Spinal cord (tissue), 10 donors: Measurements from ENCODE around the gene C3AR1. TPM values are rescaled to one million over a fixed set of nuclear protein-coding genes. Genes with fewer than 3 reads are reported as not detected.
"Not testable (repeated sequence)": the region's sequence is repeated elsewhere in the genome, so short reads cannot be mapped to it uniquely, and the experiment has no call there.

Experiments used
- DNase-seq, 6 donors: peaks; one replicate each; pipeline versions ENCODE4 v3.0.0 to v3.0.0-alpha.2; 2013 to 2015; ENCODE audit warnings: low spot score in 6 of 6, low read depth in 4 of 6
- H3K27ac ChIP-seq: one replicate; pipeline ENCODE4 v1.5.1; 2013; ENCODE audit warnings: low read depth, low read length, control low read depth
- H3K27me3 ChIP-seq: one replicate; pipeline ENCODE4 v1.6.1; 2013; ENCODE audit warnings: low read length; ENCODE audit not compliant: control insufficient read depth, insufficient read depth
- H3K36me3 ChIP-seq: one replicate; pipeline ENCODE4 v1.6.1; 2013; ENCODE audit warnings: low read length; ENCODE audit not compliant: control insufficient read depth, insufficient read depth
- H3K4me1 ChIP-seq: one replicate; pipeline ENCODE4 v1.6.1; 2013; ENCODE audit warnings: low read length; ENCODE audit not compliant: control insufficient read depth, insufficient read depth
- H3K4me3 ChIP-seq: one replicate; pipeline ENCODE4 v1.5.1; 2013; ENCODE audit warnings: low read depth, low read length, control low read depth
- H3K9me3 ChIP-seq: one replicate; pipeline ENCODE4 v1.6.1; 2013; ENCODE audit warnings: low read length; ENCODE audit not compliant: control insufficient read depth, insufficient read depth
- WGBS: methylation state at CpG from one replicate; pipeline ENCODE4 v1.1.5; 2013; ENCODE audit warnings: missing lambda C conversion rate; ENCODE audit not compliant: insufficient coverage; 5-methylcytosine and 5-hydroxymethylcytosine counted together
- long read RNA-seq, 4 donors: transcript quantifications; one replicate each; lab custom pipeline, GENCODE V29; 2026
- polyA plus RNA-seq, 2 donors: library from polyadenylated mRNA; unstranded; fragments of 120-200 nt; gene quantifications; one replicate each; pipeline ENCODE4 v1.2.1, GENCODE V29; 2013; ENCODE audit not compliant: insufficient read length in 2 of 2
- total RNA-seq, 2 donors: library from RNA; depleted of rRNA in 1 of 2; stranded (reverse); fragments of 120-200 nt in 1 of 2; fragments of >200 nt in 1 of 2; gene quantifications; one replicate each; pipeline versions ENCODE4 v1.2.3 to v1.2.4, GENCODE V29; 2013 to 2014
- donor health status: healthy.

Gene C3AR1
- total RNA-seq (10 to 100 TPM in 1 of 2 donors, 1 to 10 TPM in 1; 6.0 to 14.8 TPM), polyA plus RNA-seq (1 to 10 TPM; 3.8 to 6.9 TPM)
- long read RNA-seq, donor 1, transcript C3AR1-201 (2 exons, 2,088 nt): major isoform, 5 of 5 reads
- long read RNA-seq, donor 1, partial matches to known transcripts: 0 of 5 reads
- long read RNA-seq, donor 1, other reads (novel, unspliced or antisense): 0 of 5 reads
- long read RNA-seq, donor 2: 0 reads
- long read RNA-seq, donor 3, partial matches to known transcripts: 0 of 1 reads
- long read RNA-seq, donor 3, other reads (novel, unspliced or antisense): 0 of 1 reads
- long read RNA-seq, donor 4, transcript C3AR1-201 (2 exons, 2,088 nt): major isoform, 5 of 5 reads
- long read RNA-seq, donor 4, partial matches to known transcripts: 0 of 5 reads
- long read RNA-seq, donor 4, other reads (novel, unspliced or antisense): 0 of 5 reads

GRCh38 chr12:8065991-8066594 lies at the start of gene C3AR1:
C3AR1 (minus strand) TSS chr12:8066359; CDS start chr12:8060185, 6,174 bp downstream.
- H3K27ac ChIP-seq: no peak within 1 kb of the TSS
- no peaks in the 10 kb centered on the region for H3K36me3 ChIP-seq
- H3K9me3 ChIP-seq: no peaks in the 10 kb centered on the region
- H3K4me1 ChIP-seq: no peaks in the 10 kb centered on the region
- no peaks in the 10 kb centered on the region for H3K27me3 ChIP-seq
- DNase-seq: peak in 1 of 6 donors; percentile 10
- 50% methylated on average over 1 of the region's 2 CpGs for WGBS
- no peak within 1 kb of the TSS for H3K4me3 ChIP-seq

GRCh38 chr12:8113117-8113516 lies 47.0 kb upstream of the C3AR1 start:
- not testable (repeated sequence) for H3K4me3 ChIP-seq, H3K9me3 ChIP-seq, H3K36me3 ChIP-seq, H3K27me3 ChIP-seq, H3K27ac ChIP-seq, H3K4me1 ChIP-seq, DNase-seq
- no CpG with 5 or more reads among the region's 4 CpGs for WGBS

GRCh38 chr12:8108808-8109398 lies 42.7 kb upstream of the C3AR1 start:
- WGBS: 14% methylated on average over 1 of the region's 3 CpGs
- Histone ChIP-seq H3K36me3 (no peaks in the 10 kb centered on the region), H3K9me3 (no peaks in the 10 kb centered on the region), H3K27me3 (no peaks in the 10 kb centered on the region), H3K4me3 (no peak overlapping the region), H3K4me1 (no peaks in the 10 kb centered on the region), H3K27ac (no peak overlapping the region)
- DNase-seq: peak; percentile 58 to 95 (median 76)

GRCh38 chr12:8099235-8099634 lies 33.1 kb upstream of the C3AR1 start:
- Histone ChIP-seq H3K4me1 (no peaks in the 10 kb centered on the region), H3K27ac (no peak overlapping the region), H3K27me3 (no peaks in the 10 kb centered on the region), H3K36me3 (peaks cover 25% of the 10 kb centered on the region), H3K4me3 (no peak overlapping the region), H3K9me3 (no peaks in the 10 kb centered on the region)
- no peak for DNase-seq
- 100% methylated on average over 3 of the region's 3 CpGs for WGBS

- Histone ChIP-seq H3K9me3 (no peaks in the 10 kb centered on the region), H3K4me3 (no peak overlapping the region), H3K27me3 (no peaks in the 10 kb centered on the region), H3K4me1 (no peaks in the 10 kb centered on the region), H3K36me3 (peaks cover 38% of the 10 kb centered on the region), H3K27ac (no peak overlapping the region)
- no CpG with 5 or more reads among the region's 2 CpGs for WGBS
- no peak for DNase-seq
Measured at GRCh38 chr12:8096281-8096915, 30.2 kb upstream of the C3AR1 start.

GRCh38 chr12:8093291-8093690 lies 27.1 kb upstream of the C3AR1 start:
- no peak for DNase-seq
- WGBS: no CpG with 5 or more reads among the region's 3 CpGs
- no peaks in the 10 kb centered on the region for H3K27me3 ChIP-seq
- H3K36me3 ChIP-seq: peaks cover 42% of the 10 kb centered on the region
- H3K27ac ChIP-seq: no peak overlapping the region
- no peaks in the 10 kb centered on the region for H3K9me3 ChIP-seq
- H3K4me1 ChIP-seq: no peaks in the 10 kb centered on the region
- H3K4me3 ChIP-seq: no peak overlapping the region

- H3K27ac ChIP-seq: no peak overlapping the region
- no peaks in the 10 kb centered on the region for H3K9me3 ChIP-seq
- H3K4me1 ChIP-seq: no peaks in the 10 kb centered on the region
- DNase-seq: no peak
- H3K36me3 ChIP-seq: peaks cover 30% of the 10 kb centered on the region
- WGBS: 100% methylated on average over 1 of the region's 5 CpGs
- no peaks in the 10 kb centered on the region for H3K27me3 ChIP-seq
- no peak overlapping the region for H3K4me3 ChIP-seq
Measured at GRCh38 chr12:8089716-8090115, 23.6 kb upstream of the C3AR1 start.

GRCh38 chr12:8089277-8089676 lies 23.1 kb upstream of the C3AR1 start:
- H3K4me3 ChIP-seq, H3K27ac ChIP-seq, DNase-seq, H3K4me1 ChIP-seq, H3K9me3 ChIP-seq, H3K27me3 ChIP-seq: not testable (repeated sequence)
- WGBS: 97% methylated on average over 9 of the region's 11 CpGs
- peaks cover 26% of the 10 kb centered on the region for H3K36me3 ChIP-seq

- no peak for DNase-seq
- H3K9me3 ChIP-seq: no peaks in the 10 kb centered on the region
- H3K27me3 ChIP-seq: no peaks in the 10 kb centered on the region
- H3K4me3 ChIP-seq: no peak overlapping the region
- WGBS: 87% methylated on average over 3 of the region's 3 CpGs
- peaks cover 8% of the 10 kb centered on the region for H3K4me1 ChIP-seq
- H3K27ac ChIP-seq: no peak overlapping the region
- peaks cover 27% of the 10 kb centered on the region for H3K36me3 ChIP-seq
Measured at GRCh38 chr12:8088574-8088973, 22.4 kb upstream of the C3AR1 start.
